ENCODE data around the gene KLHL29.
A peak's percentile ranks its signal among the peaks of the same experiment; 100 is the strongest.

KLHL29 gene

DNA sequence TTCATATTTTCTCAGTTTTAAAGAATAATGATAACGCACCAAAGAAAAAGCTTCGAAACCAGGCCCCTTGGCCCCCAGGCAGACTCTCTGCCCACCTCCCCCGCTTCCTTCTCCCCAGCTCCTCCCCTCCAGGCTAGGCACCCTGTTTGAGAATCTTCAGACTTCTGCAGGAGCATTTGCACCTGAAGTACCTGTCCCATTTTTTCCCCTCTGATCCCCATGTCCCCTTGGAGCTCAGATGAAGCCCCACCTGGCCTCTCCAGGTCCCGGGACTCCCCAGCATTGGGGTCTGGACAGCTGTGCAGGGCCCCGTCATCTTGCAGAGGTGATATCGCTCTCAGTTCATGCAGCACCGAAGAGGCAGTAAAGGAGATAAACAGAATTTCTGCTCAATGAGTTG, 35.5 kb upstream of the KLHL29 start:
- TF ChIP-seq TAF1 (IDR thresholded peaks at IDR 0.05; ENCODE audit: borderline replicate concordance, insufficient read depth, low read length) = no peak

DNA sequence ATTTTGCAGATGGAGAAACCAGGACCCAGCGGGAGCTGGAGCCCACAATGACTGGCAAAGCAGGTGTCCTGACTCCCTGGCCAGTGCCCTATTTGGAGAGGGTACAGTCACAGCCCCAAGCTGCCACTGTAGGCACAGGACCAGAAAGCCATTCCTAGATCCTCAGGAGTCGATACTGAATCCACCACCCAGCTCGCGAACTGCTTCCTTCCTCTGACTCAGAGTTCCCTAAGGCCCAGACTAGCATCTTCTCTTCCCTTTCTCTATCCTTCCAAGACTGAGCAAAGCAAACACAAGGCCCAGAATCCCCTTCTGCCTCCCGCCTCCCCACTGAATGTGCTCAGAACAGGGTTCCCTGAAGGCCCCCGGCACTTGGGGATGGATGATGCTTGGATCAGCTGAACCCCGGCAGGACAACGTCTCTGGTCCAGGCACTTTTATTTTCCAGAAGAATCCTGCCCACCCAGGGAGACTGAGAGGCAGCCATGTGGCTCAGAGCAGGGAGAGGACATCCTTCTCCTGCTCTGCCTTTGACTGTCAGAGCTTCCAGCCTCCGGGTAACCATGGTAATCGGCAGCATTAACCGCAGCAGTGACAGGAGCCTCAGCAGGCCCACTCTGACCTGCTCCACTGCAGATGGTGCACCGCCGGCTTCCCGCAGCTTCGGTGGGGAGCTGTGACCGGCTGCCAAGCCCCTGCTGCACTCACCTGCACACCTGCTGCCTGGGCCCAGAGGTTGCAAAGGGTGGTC, 34.8 kb upstream of the KLHL29 start:
- no peak for TF ChIP-seq FOXP2 (optimal IDR thresholded peaks at IDR 0.05; ENCODE audit: borderline replicate concordance, extremely low read depth, extremely low read length, insufficient read depth)
- TF ChIP-seq SIN3A (IDR thresholded peaks at IDR 0.05; ENCODE audit: borderline replicate concordance, insufficient read depth, low read length) = no peak
- TF ChIP-seq, protein P1, sequence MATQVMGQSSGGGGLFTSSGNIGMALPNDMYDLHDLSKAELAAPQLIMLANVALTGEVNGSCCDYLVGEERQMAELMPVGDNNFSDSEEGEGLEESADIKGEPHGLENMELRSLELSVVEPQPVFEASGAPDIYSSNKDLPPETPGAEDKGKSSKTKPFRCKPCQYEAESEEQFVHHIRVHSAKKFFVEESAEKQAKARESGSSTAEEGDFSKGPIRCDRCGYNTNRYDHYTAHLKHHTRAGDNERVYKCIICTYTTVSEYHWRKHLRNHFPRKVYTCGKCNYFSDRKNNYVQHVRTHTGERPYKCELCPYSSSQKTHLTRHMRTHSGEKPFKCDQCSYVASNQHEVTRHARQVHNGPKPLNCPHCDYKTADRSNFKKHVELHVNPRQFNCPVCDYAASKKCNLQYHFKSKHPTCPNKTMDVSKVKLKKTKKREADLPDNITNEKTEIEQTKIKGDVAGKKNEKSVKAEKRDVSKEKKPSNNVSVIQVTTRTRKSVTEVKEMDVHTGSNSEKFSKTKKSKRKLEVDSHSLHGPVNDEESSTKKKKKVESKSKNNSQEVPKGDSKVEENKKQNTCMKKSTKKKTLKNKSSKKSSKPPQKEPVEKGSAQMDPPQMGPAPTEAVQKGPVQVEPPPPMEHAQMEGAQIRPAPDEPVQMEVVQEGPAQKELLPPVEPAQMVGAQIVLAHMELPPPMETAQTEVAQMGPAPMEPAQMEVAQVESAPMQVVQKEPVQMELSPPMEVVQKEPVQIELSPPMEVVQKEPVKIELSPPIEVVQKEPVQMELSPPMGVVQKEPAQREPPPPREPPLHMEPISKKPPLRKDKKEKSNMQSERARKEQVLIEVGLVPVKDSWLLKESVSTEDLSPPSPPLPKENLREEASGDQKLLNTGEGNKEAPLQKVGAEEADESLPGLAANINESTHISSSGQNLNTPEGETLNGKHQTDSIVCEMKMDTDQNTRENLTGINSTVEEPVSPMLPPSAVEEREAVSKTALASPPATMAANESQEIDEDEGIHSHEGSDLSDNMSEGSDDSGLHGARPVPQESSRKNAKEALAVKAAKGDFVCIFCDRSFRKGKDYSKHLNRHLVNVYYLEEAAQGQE (IDR thresholded peaks at IDR 0.05; ENCODE audit: insufficient read depth in 1 of 2, low read depth in 2 of 2, low read length in 2 of 2) = no peak
- no peak for TF ChIP-seq POLR2AphosphoS5 (IDR thresholded peaks at IDR 0.05; ENCODE audit: low read depth, low read length)
- no peak for TF ChIP-seq TAF1 (IDR thresholded peaks at IDR 0.05; ENCODE audit: borderline replicate concordance, insufficient read depth, low read length)

GRCh38 chr2:23350792-23351355, 34.1 kb upstream of the KLHL29 start:
- TF ChIP-seq FOXP2 (optimal IDR thresholded peaks at IDR 0.05; ENCODE audit: borderline replicate concordance, extremely low read depth, extremely low read length, insufficient read depth) = no peak
- TF ChIP-seq, protein P1 (IDR thresholded peaks at IDR 0.05; ENCODE audit: insufficient read depth in 1 of 2, low read depth in 2 of 2, low read length in 2 of 2) = no peak
- no peak for TF ChIP-seq POLR2AphosphoS5 (IDR thresholded peaks at IDR 0.05; ENCODE audit: low read depth, low read length)
- TF ChIP-seq SIN3A (IDR thresholded peaks at IDR 0.05; ENCODE audit: borderline replicate concordance, insufficient read depth, low read length) = no peak
- no peak for TF ChIP-seq TAF1 (IDR thresholded peaks at IDR 0.05; ENCODE audit: borderline replicate concordance, insufficient read depth, low read length)

DNA sequence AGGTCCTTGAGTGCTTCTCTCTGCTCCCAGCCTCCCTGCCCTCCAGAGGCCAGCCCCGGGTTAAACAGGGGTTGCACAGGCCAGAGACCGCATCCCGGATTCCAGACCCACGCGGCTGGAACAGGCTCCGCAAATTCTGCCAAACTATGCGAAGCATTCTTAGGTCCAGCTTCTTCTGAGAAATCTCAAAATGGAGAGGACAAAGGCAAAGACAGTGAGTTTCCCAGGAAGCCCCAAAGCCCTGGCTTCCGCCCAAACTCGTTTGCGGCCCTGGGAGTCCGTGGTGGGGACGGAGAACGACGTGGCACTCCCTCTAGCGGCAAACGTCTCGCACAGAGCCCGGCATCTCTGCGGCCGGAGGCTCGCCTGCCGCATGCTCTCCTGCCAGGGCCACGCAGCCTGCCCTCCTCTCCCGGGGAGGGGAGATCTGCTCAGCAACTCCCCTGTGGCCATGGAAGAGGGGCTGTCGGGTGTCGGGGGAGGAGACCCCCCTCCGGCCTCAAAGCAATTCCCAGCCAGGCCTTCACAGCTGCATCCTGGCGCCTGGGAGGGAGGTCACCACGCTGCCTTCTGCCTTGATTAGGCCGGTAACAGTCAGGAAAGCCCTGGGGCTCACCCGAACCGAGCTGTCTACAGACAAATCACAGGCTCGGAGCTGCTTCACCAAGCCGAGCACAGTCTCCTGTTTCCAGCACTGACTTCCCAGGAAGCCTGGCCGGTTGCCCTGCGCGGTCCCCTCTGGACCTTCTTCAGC, 33.4 kb upstream of the KLHL29 start:
- no peak for TF ChIP-seq SIN3A (IDR thresholded peaks at IDR 0.05; ENCODE audit: borderline replicate concordance, insufficient read depth, low read length)
- no peak for TF ChIP-seq POLR2AphosphoS5 (IDR thresholded peaks at IDR 0.05; ENCODE audit: low read depth, low read length)
- TF ChIP-seq, protein P1 (IDR thresholded peaks at IDR 0.05; ENCODE audit: insufficient read depth in 1 of 2, low read depth in 2 of 2, low read length in 2 of 2) = no peak
- peak; percentile 52 for TF ChIP-seq FOXP2 (optimal IDR thresholded peaks at IDR 0.05; ENCODE audit: borderline replicate concordance, extremely low read depth, extremely low read length, insufficient read depth)
- TF ChIP-seq TAF1 (IDR thresholded peaks at IDR 0.05; ENCODE audit: borderline replicate concordance, insufficient read depth, low read length) = no peak

GRCh38 chr2:23354554-23354953, 30.4 kb upstream of the KLHL29 start:
- TF ChIP-seq POLR2AphosphoS5 (IDR thresholded peaks at IDR 0.05; ENCODE audit: low read depth, low read length) = no peak
- no peak for TF ChIP-seq TAF1 (IDR thresholded peaks at IDR 0.05; ENCODE audit: borderline replicate concordance, insufficient read depth, low read length)
- no peak for TF ChIP-seq FOXP2 (optimal IDR thresholded peaks at IDR 0.05; ENCODE audit: borderline replicate concordance, extremely low read depth, extremely low read length, insufficient read depth)
- no peak for TF ChIP-seq SIN3A (IDR thresholded peaks at IDR 0.05; ENCODE audit: borderline replicate concordance, insufficient read depth, low read length)
- TF ChIP-seq, protein P1 (IDR thresholded peaks at IDR 0.05; ENCODE audit: insufficient read depth in 1 of 2, low read depth in 2 of 2, low read length in 2 of 2) = no peak
